Sigmoid colon (tissue), 4 donors: ENCODE measurements around the gene PRRX1.

Source experiments
- CTCF ChIP-seq, 4 experiments: fragments of 450-650 bp in 3 of 4; fragments of 200-600 bp in 1 of 4; IDR thresholded peaks; one replicate each; pipeline ENCODE4 v1.5.1; 2016 to 2019; ENCODE audit warnings: antibody characterized with exemption in 4 of 4, mild to moderate bottlenecking in 3 of 4, moderate library complexity in 2 of 4
- EP300 ChIP-seq, 4 donors: sonication (generic); formaldehyde crosslinking; IDR thresholded peaks; one replicate each; pipeline ENCODE4 v1.6.1; 2017; ENCODE audit warnings: antibody characterized with exemption in 4 of 4
- POLR2A ChIP-seq, 2 donors: fragments of 450-650 bp; IDR thresholded peaks; one replicate each; pipeline ENCODE4 v1.6.1; 2016; ENCODE audit warnings: antibody characterized with exemption in 2 of 2, mild to moderate bottlenecking in 2 of 2, moderate library complexity in 2 of 2

GRCh38 chr1:170716835-170717429, 53.0 kb downstream of the PRRX1 start:
- TF ChIP-seq CTCF (IDR thresholded peaks at IDR 0.05) (no peak), POLR2A (IDR thresholded peaks at IDR 0.05) (no peak), EP300 (IDR thresholded peaks at IDR 0.05) (no peak)
